HEK293 (cell line): ENCODE results near the gene ZNF783.
"Not testable (repeated sequence)": the region's sequence is repeated elsewhere in the genome, so short reads cannot be mapped to it uniquely, and the experiment has no call there.

Experiments used
- CTCF ChIA-PET: fragments of 350-600 bp; formaldehyde crosslinking; extraction: SDS; loops from one replicate; lab custom pipeline; 2021; ENCODE audit warnings: antibody characterized with exemption; lab: Yijun Ruan, JAX
- POLR2A ChIA-PET: fragments of 300-600 bp; formaldehyde crosslinking; extraction: SDS; loops from one replicate; lab custom pipeline; 2020; ENCODE audit warnings: antibody characterized with exemption, inconsistent platforms; lab: Yijun Ruan, JAX
- H3K27ac ChIP-seq: fragments of 200-500 bp; sonication (Bioruptor generic); 2 replicates; pipeline ENCODE4 v1.5.1; 2014; ENCODE audit warnings: low read depth, low read length, control low read depth, inconsistent platforms; ENCODE audit errors: extremely low read depth
- H3K36me3 ChIP-seq, 2 experiments: fragments of 200-500 bp in 1 of 2; sonication (Bioruptor generic) in 1 of 2; 1 replicate in 1 of 2; 2 replicates in 1 of 2; pipeline ENCODE4 v1.5.1; 2014 to 2017; ENCODE audit warnings: inconsistent platforms in 2 of 2, low read length in 2 of 2; ENCODE audit not compliant: control insufficient read depth in 2 of 2, insufficient read depth in 1 of 2
- H3K4me1 ChIP-seq: fragments of 200-500 bp; sonication (Bioruptor generic); 2 replicates; pipeline ENCODE4 v1.5.1; 2014; ENCODE audit warnings: mild to moderate bottlenecking, low read length, inconsistent platforms; ENCODE audit not compliant: control insufficient read depth, insufficient read depth
- H3K4me3 ChIP-seq: 2 replicates; pipeline ENCODE4 v1.5.1; 2011; ENCODE audit warnings: low read depth, mild to moderate bottlenecking, control low read depth, low read length, moderate library complexity
- H3K9me3 ChIP-seq: fragments of 200-500 bp; sonication (Bioruptor generic); 2 replicates; pipeline ENCODE4 v1.5.1; 2014; ENCODE audit warnings: low read depth, low read length, inconsistent platforms; ENCODE audit not compliant: control insufficient read depth, insufficient read depth
- EGR2 ChIP-seq: fragments of 450-650 bp; formaldehyde crosslinking; IDR thresholded peaks from 2 replicates; pipeline ENCODE4 v1.5.1; 2016; ENCODE audit warnings: low read depth, missing biosample characterization, missing genetic modification characterization
- GFI1B ChIP-seq: fragments of 450-650 bp; formaldehyde crosslinking; IDR thresholded peaks from 2 replicates; pipeline ENCODE4 v1.5.1; 2016; ENCODE audit warnings: missing biosample characterization, missing genetic modification characterization
- GLI2 ChIP-seq: fragments of 450-650 bp; formaldehyde crosslinking; IDR thresholded peaks from 2 replicates; pipeline ENCODE4; 2017; ENCODE audit warnings: missing biosample characterization, missing genetic modification characterization, low read depth, borderline replicate concordance
- MYNN ChIP-seq: fragments of 450-650 bp; formaldehyde crosslinking; IDR thresholded peaks from 2 replicates; pipeline ENCODE4 v1.5.1; 2016; ENCODE audit warnings: missing biosample characterization, missing genetic modification characterization, borderline replicate concordance
- TSHZ1 ChIP-seq: fragments of 450-650 bp; formaldehyde crosslinking; IDR thresholded peaks from 2 replicates; pipeline ENCODE4 v1.5.1; 2016; ENCODE audit warnings: missing biosample characterization, missing genetic modification characterization, borderline replicate concordance
- ZBTB21 ChIP-seq: fragments of 450-650 bp; formaldehyde crosslinking; IDR thresholded peaks from 2 replicates; pipeline ENCODE4 v1.5.1; 2017; ENCODE audit warnings: missing biosample characterization, missing genetic modification characterization
- ZBTB8A ChIP-seq: fragments of 450-650 bp; formaldehyde crosslinking; IDR thresholded peaks from 2 replicates; pipeline ENCODE4 v1.5.1; 2016; ENCODE audit warnings: missing biosample characterization, missing genetic modification characterization
- ZIC2 ChIP-seq: fragments of 450-650 bp; formaldehyde crosslinking; IDR thresholded peaks from 2 replicates; pipeline ENCODE4 v1.5.1; 2016; ENCODE audit warnings: missing biosample characterization, missing genetic modification characterization
- ZNF174 ChIP-seq: fragments of 450-650 bp; formaldehyde crosslinking; IDR thresholded peaks from 2 replicates; pipeline ENCODE4 v1.5.0; 2017; ENCODE audit warnings: missing biosample characterization, mild to moderate bottlenecking, missing genetic modification characterization
- ZNF398 ChIP-seq: fragments of 450-650 bp; formaldehyde crosslinking; IDR thresholded peaks from 2 replicates; pipeline ENCODE4 v1.5.1; 2017; ENCODE audit warnings: missing biosample characterization, missing genetic modification characterization
- ZNF416 ChIP-seq: fragments of 450-650 bp; formaldehyde crosslinking; IDR thresholded peaks from 2 replicates; pipeline ENCODE4 v1.5.1; 2016; ENCODE audit warnings: missing biosample characterization, missing genetic modification characterization
- ZNF529 ChIP-seq: fragments of 450-650 bp; formaldehyde crosslinking; IDR thresholded peaks from 2 replicates; pipeline ENCODE4 v1.5.1; 2017; ENCODE audit warnings: missing genetic modification characterization, missing biosample characterization; ENCODE audit not compliant: insufficient replicate concordance
- ZNF580 ChIP-seq: fragments of 450-650 bp; formaldehyde crosslinking; IDR thresholded peaks from 2 replicates; pipeline ENCODE4 v1.5.1; 2016; ENCODE audit warnings: missing biosample characterization, missing genetic modification characterization
- ZNF624 ChIP-seq: fragments of 450-650 bp; formaldehyde crosslinking; IDR thresholded peaks from 2 replicates; pipeline ENCODE4 v1.5.1; 2017; ENCODE audit warnings: missing biosample characterization, missing genetic modification characterization
- ZNF629 ChIP-seq: fragments of 450-650 bp; formaldehyde crosslinking; IDR thresholded peaks from 2 replicates; pipeline ENCODE4 v1.5.1; 2017; ENCODE audit warnings: missing biosample characterization, missing genetic modification characterization
- ZNF704 ChIP-seq: fragments of 450-650 bp; formaldehyde crosslinking; IDR thresholded peaks from 2 replicates; pipeline ENCODE4 v1.5.1; 2016; ENCODE audit warnings: missing biosample characterization, missing genetic modification characterization
- ZXDB ChIP-seq: fragments of 450-650 bp; formaldehyde crosslinking; IDR thresholded peaks from 2 replicates; pipeline ENCODE4 v1.5.1; 2016; ENCODE audit warnings: missing biosample characterization, missing genetic modification characterization

Gene ZNF783

GRCh38 chr7:149233655-149234204, 28.3 kb upstream of the ZNF783 start:
- POLR2A ChIA-PET, H3K4me3 ChIP-seq, H3K27ac ChIP-seq, H3K9me3 ChIP-seq, H3K36me3 ChIP-seq, H3K4me1 ChIP-seq: not testable (repeated sequence)
- CTCF ChIA-PET, result interaction anchor here (0.7 kb wide), 2 partner anchors 8 to 237 kb away, joined by 3 read pairs; no protein-coding TSS in a partner anchor
- TF ChIP-seq ZNF629 (peak; percentile 24; the same call in 1 of the 2 replicates), GFI1B (tag by site-specific recombination) (0 out of 2 replicates have a peak, but pooled peaks have one; percentile 48)

- Histone ChIP-seq H3K4me1 (0 out of 2 replicates have a peak, but pooled peaks cover 2% of the 10 kb centered on the region), H3K4me3 (no peak overlapping the region), H3K36me3 (peaks cover 0 to 10% of the 10 kb centered on the region in 2 experiments; a peak in 1 of 3 replicates), H3K9me3 (no peaks in the 10 kb centered on the region)
- CTCF ChIA-PET, result interaction anchor here (0.5 to 0.8 kb wide), 2 partner anchors 23 to 74 kb away, joined by 3 to 5 read pairs; no protein-coding TSS in a partner anchor
- no peak for TF ChIP-seq ZNF398
- TF ChIP-seq, all 188 proteins: peak for 0
- no peak overlapping the region for H3K27ac ChIP-seq
- POLR2A ChIA-PET, result interaction anchor here (1.0 kb wide), 1 partner anchor 10 kb away, joined by 5 read pairs; no protein-coding TSS in a partner anchor
Observed at GRCh38 chr7:149237502-149237901, 24.5 kb upstream of the ZNF783 start.

GRCh38 chr7:149238051-149238450, 23.9 kb upstream of the ZNF783 start:
- H3K36me3 ChIP-seq, result peaks cover 0 to 10% of the 10 kb centered on the region in 2 experiments; a peak in 1 of 3 replicates

GRCh38 chr7:149239345-149240143, 22.5 kb upstream of the ZNF783 start, which contains the start of gene ZNF212:
Gene ZNF212 (plus strand): TSS chr7:149239651. CDS start chr7:149239779, 128 bp downstream.
- Histone ChIP-seq H3K36me3 (peaks cover 0 to 10% of the 10 kb centered on the region in 2 experiments; a peak in 1 of 3 replicates), H3K27ac (peak within 1 kb of the TSS; percentile 52; the same call in 1 of the 2 replicates), H3K9me3 (no peaks in the 10 kb centered on the region), H3K4me3 (peak within 1 kb of the TSS; percentile 70), H3K4me1 (0 out of 2 replicates have a peak, but pooled peaks cover 2% of the 10 kb centered on the region)
- CTCF ChIA-PET, result interaction anchor here (0.5 to 0.6 kb wide), 2 partner anchors 140 to 385 kb away, joined by 3 to 4 read pairs; no protein-coding TSS in a partner anchor
- POLR2A ChIA-PET, result interaction anchor here (1.3 kb wide), 1 partner anchor 45 kb away, joined by 5 read pairs; no protein-coding TSS in a partner anchor
- TF ChIP-seq ZNF529 (tag by site-specific recombination), result no peak
- TF ChIP-seq ZNF416, result no peak
- no peak for TF ChIP-seq GLI2 (tag by site-specific recombination)
- TF ChIP-seq TSHZ1 (tag by site-specific recombination), result no peak
- no peak for TF ChIP-seq MYNN (tag by site-specific recombination)
- peak; percentile 85 for TF ChIP-seq ZBTB8A
- TF ChIP-seq ZNF624 (tag by site-specific recombination), result no peak
- TF ChIP-seq ZNF704 (tag by site-specific recombination), result no peak
- TF ChIP-seq ZXDB (tag by site-specific recombination), result peak; percentile 96

More at GRCh38 chr7:149238051-149238450, 23.9 kb upstream of the ZNF783 start:
- no peak overlapping the region for H3K27ac ChIP-seq
- POLR2A ChIA-PET, result no interaction called here
- H3K4me3 ChIP-seq, result no peak overlapping the region
- CTCF ChIA-PET, result interaction anchor here (0.5 to 0.8 kb wide), 2 partner anchors 24 to 74 kb away, joined by 3 to 5 read pairs; no protein-coding TSS in a partner anchor
- H3K4me1 ChIP-seq, result 0 out of 2 replicates have a peak, but pooled peaks cover 2% of the 10 kb centered on the region
- H3K9me3 ChIP-seq, result no peaks in the 10 kb centered on the region
- TF ChIP-seq ZIC2 (no peak), ZBTB21 (tag by site-specific recombination) (no peak), ZNF580 (tag by site-specific recombination) (no peak), ZNF629 (no peak), ZNF174 (tag by site-specific recombination) (no peak), EGR2 (tag by site-specific recombination) (no peak), GFI1B (tag by site-specific recombination) (no peak)
